ENCODE results near the gene RDH16.
"Not testable (repeated sequence)": the region's sequence is repeated elsewhere in the genome, so short reads cannot be mapped to it uniquely, and the experiment has no call there.

The RDH16 gene

DNA sequence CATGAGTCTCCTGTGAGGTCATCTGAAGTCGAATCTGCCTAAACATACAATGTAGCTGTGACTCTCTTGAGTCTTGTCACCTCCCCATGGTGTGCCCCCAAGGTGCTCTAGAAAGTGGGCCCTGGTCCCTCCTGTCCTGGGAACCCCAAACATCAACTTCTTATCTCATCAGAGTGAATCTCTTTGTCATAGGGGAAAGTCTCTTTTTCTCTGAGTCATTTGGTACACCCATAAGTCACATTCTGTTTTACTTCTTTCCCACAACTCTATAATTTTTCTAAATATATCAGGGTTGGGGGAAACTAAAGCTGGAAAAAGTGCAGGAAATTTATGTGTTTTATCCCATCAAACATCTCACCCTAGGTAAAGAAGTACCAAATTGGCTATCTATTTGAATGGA is 36.1 kb downstream of the RDH16 start:
- DNase-seq (ENCODE audit: low spot score): no peak

DNA sequence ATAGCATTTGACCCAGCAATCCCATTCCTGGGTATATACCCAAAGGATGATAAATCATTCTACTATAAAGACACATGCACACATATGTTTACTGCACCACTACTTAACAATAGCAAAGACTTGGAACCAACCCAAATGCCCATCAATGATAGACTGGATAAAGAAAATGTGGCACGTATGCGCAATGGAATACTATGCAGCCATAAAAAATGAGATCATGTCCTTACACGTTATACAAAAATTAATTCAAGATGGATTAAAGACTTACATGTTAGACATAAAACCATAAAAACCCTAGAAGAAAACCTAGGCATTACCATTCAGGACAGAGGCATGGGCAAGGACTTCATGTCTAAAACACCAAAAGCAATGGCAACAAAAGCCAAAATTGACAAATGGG is 39.3 kb downstream of the RDH16 start:
- DNase-seq (ENCODE audit: low spot score): not testable (repeated sequence)

DNA sequence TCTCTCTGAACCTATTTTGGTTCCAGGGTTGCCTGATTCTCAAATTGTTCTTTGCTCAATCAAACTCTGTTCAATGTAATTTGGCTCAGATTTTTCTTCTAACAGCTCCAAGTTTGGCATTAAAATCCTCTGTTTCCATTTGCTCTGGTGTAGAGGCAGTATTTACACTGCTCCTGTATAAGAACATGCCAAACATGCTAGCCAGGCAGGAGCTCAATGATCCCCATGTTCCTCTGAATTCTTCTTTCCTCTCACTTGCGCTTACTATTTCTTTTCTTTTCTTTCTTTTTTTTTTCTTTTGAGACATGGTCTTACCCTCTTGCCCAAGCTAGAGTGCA is 40.4 kb downstream of the RDH16 start:
- no peak for DNase-seq (ENCODE audit: low spot score)

DNA sequence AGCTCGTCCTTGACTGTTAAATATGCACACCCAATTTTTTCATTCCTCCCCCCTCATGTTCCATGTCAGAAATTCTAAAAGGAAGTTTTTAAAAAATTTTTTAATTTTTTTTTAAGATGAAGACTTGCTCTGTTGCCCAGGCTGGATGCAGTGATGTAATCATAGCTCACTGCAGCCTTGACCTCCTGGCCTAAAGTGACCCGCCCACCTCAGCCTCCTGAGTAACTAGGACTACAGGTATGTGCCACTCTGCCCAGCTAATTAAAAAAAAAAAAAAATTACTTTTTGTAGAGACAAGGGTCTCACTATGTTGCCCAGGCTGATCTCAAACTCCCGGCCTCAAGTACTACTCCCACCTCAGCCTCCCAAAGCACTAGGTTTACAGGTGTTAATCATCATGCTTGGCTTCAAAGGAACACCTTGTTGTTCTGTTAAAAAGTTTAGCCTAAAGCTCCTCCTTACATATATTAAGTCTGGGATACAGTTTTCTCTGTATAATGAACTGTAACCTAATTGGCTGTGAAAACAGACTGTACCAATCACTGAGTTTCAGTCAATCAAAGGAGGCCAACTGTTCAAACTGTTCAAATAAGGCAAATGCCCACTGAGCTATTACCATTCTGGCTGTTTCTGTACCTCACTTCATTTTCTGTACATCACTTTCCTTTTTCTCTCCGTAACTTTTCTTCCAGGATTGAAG is 41.0 kb downstream of the RDH16 start:
- DNase-seq (ENCODE audit: low spot score): no peak

DNA sequence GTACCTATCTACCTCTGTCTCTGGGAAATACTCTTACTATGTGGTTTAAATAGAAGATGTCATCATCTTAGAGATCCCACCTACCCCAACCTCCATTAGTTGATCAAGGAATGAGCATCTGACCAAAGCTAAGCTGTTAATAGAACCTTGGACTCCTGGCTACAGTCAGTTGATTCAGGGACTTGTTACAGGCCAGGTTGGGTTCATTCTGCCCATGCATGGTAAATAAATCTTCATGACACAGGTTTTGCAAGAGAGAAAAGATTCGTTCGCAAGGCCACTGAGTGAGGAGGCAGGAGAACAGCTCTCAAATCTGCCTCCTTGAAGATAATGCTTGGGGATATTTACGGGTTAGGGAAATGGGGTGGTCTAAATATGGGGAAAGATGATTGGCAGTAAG is 42.7 kb downstream of the RDH16 start:
- DNase-seq (ENCODE audit: low spot score): no peak

DNA sequence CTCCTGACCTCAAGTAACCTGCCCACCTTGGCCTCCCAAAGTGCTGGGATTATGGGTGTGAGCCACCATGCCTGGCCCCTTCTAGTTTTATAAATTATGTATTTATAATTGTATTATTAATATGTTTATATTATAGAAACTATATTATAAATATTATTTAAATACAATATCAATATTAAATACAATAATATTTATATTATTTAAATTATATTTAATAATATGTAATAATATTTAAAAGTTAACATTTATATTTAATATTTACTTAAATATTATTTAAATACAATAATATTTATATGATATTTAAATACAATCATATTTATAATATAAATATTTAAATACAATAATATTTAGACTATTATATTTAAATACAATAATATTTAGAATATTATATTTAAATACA is 43.2 kb downstream of the RDH16 start:
- DNase-seq (ENCODE audit: low spot score): no peak

DNA sequence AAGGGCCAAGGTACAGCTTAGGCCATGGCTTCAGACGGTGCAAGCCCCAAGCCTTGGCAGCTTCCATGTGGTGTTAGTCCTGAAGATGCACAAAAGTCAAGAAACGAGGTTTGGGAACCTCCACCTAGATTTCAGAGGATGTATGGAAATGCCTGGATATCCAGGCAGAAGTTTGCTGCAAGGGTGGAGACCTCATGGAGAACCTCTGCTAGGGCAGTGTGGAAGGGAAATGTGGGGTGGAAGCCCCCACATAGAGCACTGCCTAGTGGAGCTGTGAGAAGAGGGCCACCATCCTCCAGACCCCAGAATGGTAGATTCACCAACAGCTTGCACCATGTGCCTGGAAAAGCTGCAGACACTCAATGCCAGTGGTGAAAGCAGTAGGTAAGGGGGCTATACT is 48.0 kb downstream of the RDH16 start:
- DNase-seq (ENCODE audit: low spot score): not testable (repeated sequence)

DNA sequence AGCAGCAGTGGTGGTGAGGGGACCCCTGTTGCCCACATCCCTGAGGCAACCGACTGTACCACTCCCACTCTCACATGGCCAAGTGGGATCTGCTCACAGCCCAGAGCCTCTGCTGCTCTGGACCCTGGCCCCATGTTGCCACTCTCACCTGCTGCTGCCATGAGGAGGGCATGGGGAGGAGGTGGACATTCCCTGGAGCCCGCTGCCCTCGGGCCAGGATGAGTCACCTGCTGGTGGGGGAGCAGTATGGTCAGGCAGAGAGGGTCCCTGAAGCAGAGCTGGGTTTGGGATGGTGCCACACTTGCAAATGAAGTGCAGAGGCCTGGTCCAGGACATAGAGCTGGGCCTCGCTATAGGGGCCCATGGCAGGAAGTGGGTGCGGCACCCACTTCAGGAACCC is 49.3 kb downstream of the RDH16 start:
- no peak for DNase-seq (ENCODE audit: low spot score)

DNA sequence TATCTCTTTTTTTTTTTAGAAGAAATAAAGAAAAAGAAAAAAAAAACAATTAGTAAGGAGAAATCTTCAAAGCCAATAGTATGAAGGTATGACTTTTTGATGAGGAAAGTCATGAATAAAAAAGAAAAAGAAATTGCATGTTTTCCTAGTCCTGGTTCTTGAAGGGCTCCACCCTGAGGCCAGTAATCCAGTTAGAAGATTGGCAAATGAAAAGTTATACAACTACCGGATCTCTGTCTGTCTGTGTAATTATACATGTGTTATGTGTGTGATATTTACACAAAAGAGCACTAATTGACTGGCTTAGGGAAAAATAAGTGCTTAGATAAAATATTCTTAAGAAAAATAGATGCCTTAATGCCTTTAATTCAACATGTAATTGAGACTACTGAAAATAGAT is 51.6 kb downstream of the RDH16 start:
- DNase-seq (ENCODE audit: low spot score): no peak

DNA sequence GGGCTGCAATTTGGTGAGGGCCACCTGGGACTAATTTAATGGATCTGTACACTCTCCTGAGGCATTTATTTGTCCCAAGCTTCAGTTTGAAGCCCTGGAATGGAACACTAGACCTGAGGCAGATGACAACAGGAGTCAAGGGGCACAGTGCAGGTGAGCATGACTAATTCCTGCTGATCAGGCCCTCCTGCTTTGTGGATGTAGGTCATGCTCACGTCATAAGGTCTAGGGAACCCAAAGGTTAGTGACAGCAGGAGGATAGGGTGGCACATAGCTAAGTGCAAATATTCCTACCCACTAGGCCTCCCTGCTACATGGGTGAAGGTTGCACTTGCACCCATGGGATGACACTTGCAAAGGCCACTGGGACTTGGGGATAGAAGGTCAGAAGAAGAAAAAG is 54.0 kb downstream of the RDH16 start:
- DNase-seq (ENCODE audit: low spot score): no peak
